IPS DF 19.7 (cell line): ENCODE data around the gene GTF3C1.

ENCODE experiments used
- DNase-seq: peaks from one replicate; pipeline ENCODE4 v3.0.0-alpha.2; 2013; ENCODE audit warnings: low read depth, low spot score

Gene GTF3C1

GRCh38 chr16:27486760-27487159 lies 63.0 kb downstream of the GTF3C1 start:
- DNase-seq: no peak

GRCh38 chr16:27486344-27486743 lies 63.4 kb downstream of the GTF3C1 start:
- no peak for DNase-seq

- no peak for DNase-seq
Observed at GRCh38 chr16:27485811-27486210, 63.9 kb downstream of the GTF3C1 start.

GRCh38 chr16:27485126-27485525 lies 64.6 kb downstream of the GTF3C1 start:
- no peak for DNase-seq

GRCh38 chr16:27483624-27484023 lies 66.1 kb downstream of the GTF3C1 start:
- no peak for DNase-seq

- no peak for DNase-seq
Observed at GRCh38 chr16:27483088-27483437, 66.7 kb downstream of the GTF3C1 start.

- DNase-seq: no peak
Observed at GRCh38 chr16:27482397-27483087, 67.2 kb downstream of the GTF3C1 start.

GRCh38 chr16:27481282-27481934 lies 68.3 kb downstream of the GTF3C1 start:
- no peak for DNase-seq

- no peak for DNase-seq
Observed at GRCh38 chr16:27480761-27481160, 69.0 kb downstream of the GTF3C1 start.

- no peak for DNase-seq
Observed at GRCh38 chr16:27476240-27476639, 73.5 kb downstream of the GTF3C1 start.

GRCh38 chr16:27475561-27475960 lies 74.2 kb downstream of the GTF3C1 start:
- no peak for DNase-seq

- DNase-seq: no peak
Observed at GRCh38 chr16:27474921-27475320, 74.8 kb downstream of the GTF3C1 start.

GRCh38 chr16:27474041-27474440 lies 75.7 kb downstream of the GTF3C1 start:
- no peak for DNase-seq

- no peak for DNase-seq
Observed at GRCh38 chr16:27473101-27473900, 76.4 kb downstream of the GTF3C1 start.

GRCh38 chr16:27472091-27473020 lies 77.4 kb downstream of the GTF3C1 start:
- DNase-seq: no peak

GRCh38 chr16:27471661-27472060 lies 78.1 kb downstream of the GTF3C1 start:
- no peak for DNase-seq

GRCh38 chr16:27470567-27471431 lies 78.9 kb downstream of the GTF3C1 start:
- DNase-seq: no peak

GRCh38 chr16:27468941-27469531 lies 80.7 kb downstream of the GTF3C1 start:
- no peak for DNase-seq

- DNase-seq: no peak
Observed at GRCh38 chr16:27465483-27465879, 84.2 kb downstream of the GTF3C1 start.
